SK-N-SH treated with all-trans-retinoic acid at 6 μM for 48 hours (cell line): ENCODE data around the gene NKAIN4.

Experiments
- ZFP3 ChIP-seq: fragments of 250-450 bp; sonication (Bioruptor Pico); IDR thresholded peaks from 2 replicates; pipeline ENCODE4 v1.5.0; 2020; ENCODE audit warnings: mild to moderate bottlenecking, moderate library complexity
- TF ChIP-seq, protein P1 (sequence below): fragments of 250-450 bp; sonication (Bioruptor Pico); IDR thresholded peaks from 2 replicates; pipeline ENCODE4 v1.8.0; 2020; ENCODE audit warnings: mild to moderate bottlenecking, moderate library complexity, borderline replicate concordance

DNA sequence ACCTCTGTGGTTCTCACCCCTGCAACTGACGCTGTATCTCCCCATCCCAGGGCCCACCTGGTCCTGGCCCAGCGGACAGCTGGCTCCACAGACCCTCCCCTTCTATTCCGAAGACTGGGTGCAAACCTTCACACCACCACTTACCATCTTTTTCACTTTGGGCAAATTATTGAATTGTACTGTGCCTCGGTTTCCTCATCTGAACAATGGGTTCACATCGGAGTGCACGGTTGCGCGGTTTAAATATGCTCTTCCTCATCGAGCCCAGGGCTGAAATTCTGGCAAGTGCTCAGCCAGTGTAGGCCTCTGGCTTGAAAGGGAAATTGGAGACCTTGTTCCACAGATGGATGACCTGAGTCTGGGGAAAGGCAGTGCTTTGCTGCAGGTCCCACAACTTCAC is 15.5 kb upstream of the NKAIN4 start:
- TF ChIP-seq ZFP3: no peak
- TF ChIP-seq, protein P1, sequence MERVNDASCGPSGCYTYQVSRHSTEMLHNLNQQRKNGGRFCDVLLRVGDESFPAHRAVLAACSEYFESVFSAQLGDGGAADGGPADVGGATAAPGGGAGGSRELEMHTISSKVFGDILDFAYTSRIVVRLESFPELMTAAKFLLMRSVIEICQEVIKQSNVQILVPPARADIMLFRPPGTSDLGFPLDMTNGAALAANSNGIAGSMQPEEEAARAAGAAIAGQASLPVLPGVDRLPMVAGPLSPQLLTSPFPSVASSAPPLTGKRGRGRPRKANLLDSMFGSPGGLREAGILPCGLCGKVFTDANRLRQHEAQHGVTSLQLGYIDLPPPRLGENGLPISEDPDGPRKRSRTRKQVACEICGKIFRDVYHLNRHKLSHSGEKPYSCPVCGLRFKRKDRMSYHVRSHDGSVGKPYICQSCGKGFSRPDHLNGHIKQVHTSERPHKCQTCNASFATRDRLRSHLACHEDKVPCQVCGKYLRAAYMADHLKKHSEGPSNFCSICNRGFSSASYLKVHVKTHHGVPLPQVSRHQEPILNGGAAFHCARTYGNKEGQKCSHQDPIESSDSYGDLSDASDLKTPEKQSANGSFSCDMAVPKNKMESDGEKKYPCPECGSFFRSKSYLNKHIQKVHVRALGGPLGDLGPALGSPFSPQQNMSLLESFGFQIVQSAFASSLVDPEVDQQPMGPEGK (CRISPR knock-in tag): no peak
